Liver (tissue), 9 donors: Measurements from ENCODE around the gene HIPK3. TPM values are rescaled to one million over a fixed set of nuclear protein-coding genes. Genes with fewer than 3 reads are reported as not detected.

Experiments used
- DNase-seq: peaks from one replicate; pipeline ENCODE4 v3.0.0-alpha.2; 2017; ENCODE audit warnings: low spot score
- H3K27ac ChIP-seq, 2 donors: one replicate each; pipeline ENCODE4 v1.7.0; 2013; ENCODE audit warnings: inconsistent platforms in 2 of 2, low read length in 2 of 2, control low read depth in 1 of 2, low read depth in 1 of 2, mild to moderate bottlenecking in 1 of 2
- H3K27me3 ChIP-seq, 4 donors: one replicate each; pipeline versions ENCODE4 v1.6.1 to v1.7.0; 2013; ENCODE audit warnings: low read length in 3 of 4, inconsistent platforms in 1 of 4, mild to moderate bottlenecking in 1 of 4, moderate library complexity in 1 of 4; ENCODE audit not compliant: control insufficient read depth in 4 of 4, insufficient read depth in 4 of 4
- H3K36me3 ChIP-seq, 4 donors: one replicate each; pipeline versions ENCODE4 v1.6.1 to v1.7.0; 2013; ENCODE audit warnings: low read length in 3 of 4, mild to moderate bottlenecking in 3 of 4, low read depth in 1 of 4, moderate library complexity in 1 of 4; ENCODE audit not compliant: control insufficient read depth in 4 of 4, insufficient read depth in 3 of 4
- H3K4me1 ChIP-seq, 4 donors: one replicate each; pipeline versions ENCODE4 v1.6.1 to v1.7.0; 2013; ENCODE audit warnings: low read length in 3 of 4, mild to moderate bottlenecking in 3 of 4, moderate library complexity in 1 of 4; ENCODE audit not compliant: control insufficient read depth in 4 of 4, insufficient read depth in 4 of 4
- H3K4me3 ChIP-seq, 3 donors: one replicate each; pipeline versions ENCODE4 v1.6.1 to v1.7.0; 2013; ENCODE audit warnings: low read length in 3 of 3, control low read depth in 1 of 3, low read depth in 1 of 3, mild to moderate bottlenecking in 1 of 3
- H3K9ac ChIP-seq, 2 donors: one replicate each; pipeline ENCODE4 v1.7.0; 2013; ENCODE audit warnings: low read length in 2 of 2, mild to moderate bottlenecking in 2 of 2, moderate library complexity in 2 of 2, control low read depth in 1 of 2, low read depth in 1 of 2
- H3K9me3 ChIP-seq, 4 donors: one replicate each; pipeline versions ENCODE4 v1.6.1 to v1.7.0; 2013; ENCODE audit warnings: low read length in 3 of 4; ENCODE audit not compliant: control insufficient read depth in 4 of 4
- ATF3 ChIP-seq: IDR thresholded peaks from 2 replicates; pipeline ENCODE4 v1.6.1; 2016; ENCODE audit warnings: antibody characterized with exemption
- CTCF ChIP-seq: fragments of 150-350 bp; IDR thresholded peaks from 2 replicates; pipeline ENCODE4 v1.5.1; 2017; ENCODE audit warnings: improper control_type of control experiment, low read depth, low read length; ENCODE audit not compliant: missing input control
- EGR1 ChIP-seq, 2 donors: IDR thresholded peaks; 2 replicates each; pipeline ENCODE4 v1.6.1; 2016 to 2018; ENCODE audit warnings: antibody characterized with exemption in 2 of 2, low read depth in 2 of 2
- FOXA2 ChIP-seq: IDR thresholded peaks from 2 replicates; pipeline ENCODE4 v1.6.1; 2016; ENCODE audit warnings: antibody characterized with exemption
- GABPA ChIP-seq, 2 donors: IDR thresholded peaks in 1 of 2; conservative IDR thresholded peaks in 1 of 2; 2 replicates each; pipeline ENCODE4 v1.6.1; 2016; ENCODE audit warnings: antibody characterized with exemption in 2 of 2, mild to moderate bottlenecking in 1 of 2, moderate library complexity in 1 of 2
- HNF4A ChIP-seq, 2 donors: conservative IDR thresholded peaks; 2 replicates each; pipeline ENCODE4 v1.6.1; 2016; ENCODE audit warnings: antibody characterized with exemption in 2 of 2, mild to moderate bottlenecking in 2 of 2
- HNF4G ChIP-seq: IDR thresholded peaks from 2 replicates; pipeline ENCODE4 v1.6.1; 2016; ENCODE audit warnings: antibody characterized with exemption
- JUND ChIP-seq, 2 donors: IDR thresholded peaks; 2 replicates each; pipeline ENCODE4 v1.6.1; 2016; ENCODE audit warnings: antibody characterized with exemption in 2 of 2
- MAX ChIP-seq: IDR thresholded peaks from 2 replicates; pipeline ENCODE4 v1.6.1; 2016; ENCODE audit warnings: antibody characterized with exemption
- NR2F2 ChIP-seq: IDR thresholded peaks from 2 replicates; pipeline ENCODE4 v1.6.1; 2016; ENCODE audit warnings: antibody characterized with exemption
- RAD21 ChIP-seq, 2 donors: IDR thresholded peaks; 2 replicates each; pipeline ENCODE4 v1.6.1; 2016; ENCODE audit warnings: antibody characterized with exemption in 2 of 2, mild to moderate bottlenecking in 2 of 2
- REST ChIP-seq: IDR thresholded peaks from 2 replicates; pipeline ENCODE4 v1.6.1; 2016; ENCODE audit warnings: antibody characterized with exemption, mild to moderate bottlenecking
- RXRA ChIP-seq, 2 donors: IDR thresholded peaks; 2 replicates each; pipeline ENCODE4 v1.6.1; 2017 to 2018; ENCODE audit warnings: antibody characterized with exemption in 2 of 2, mild to moderate bottlenecking in 1 of 2
- SP1 ChIP-seq: IDR thresholded peaks from 2 replicates; pipeline ENCODE4 v1.6.1; 2018; ENCODE audit warnings: antibody characterized with exemption, mild to moderate bottlenecking
- TAF1 ChIP-seq: conservative IDR thresholded peaks from 2 replicates; pipeline ENCODE4 v1.6.1; 2016; ENCODE audit warnings: antibody characterized with exemption, mild to moderate bottlenecking
- YY1 ChIP-seq: IDR thresholded peaks from 2 replicates; pipeline ENCODE4 v1.6.1; 2016; ENCODE audit warnings: antibody characterized with exemption, mild to moderate bottlenecking
- ZBTB33 ChIP-seq: IDR thresholded peaks from 2 replicates; pipeline ENCODE4 v1.6.1; 2016; ENCODE audit warnings: antibody characterized with exemption
- WGBS: extraction: QIAGEN DNeasy Blood & Tissue Kit; methylation state at CpG from one replicate; pipeline ENCODE4 v1.1.7; 2013; 5-methylcytosine and 5-hydroxymethylcytosine counted together
- polyA plus RNA-seq, 2 donors: library from polyadenylated mRNA; stranded (reverse) in 1 of 2; unstranded in 1 of 2; fragments of 200-250 nt in 1 of 2; fragments of >200 nt in 1 of 2; fragmentation: Nextera tagmentation in 1 of 2; extraction: Ambion mirVana in 1 of 2; gene quantifications; one replicate each; pipeline versions ENCODE4 v1.2.1 to v1.2.3, GENCODE V29; 2013 to 2015
- total RNA-seq, 2 donors: library from RNA; depleted of rRNA; stranded (reverse); fragments of >200 nt; gene quantifications; one replicate each; pipeline ENCODE4 v1.2.3, GENCODE V29; 2014
- donor health status: healthy.
- donor health status: healthy.
- donor health status: healthy.
- donor health status: healthy.
- donor health status: healthy.

The HIPK3 gene
- total and polyA plus RNA-seq, 4 donors: 12.0 to 67.5 (median 27.6) TPM

- Histone ChIP-seq H3K9me3 (no peaks in the 10 kb centered on the region), H3K4me3 (no peak overlapping the region), H3K9ac (no peak overlapping the region), H3K27me3 (no peaks in the 10 kb centered on the region), H3K27ac (no peak overlapping the region), H3K4me1 (no peaks in the 10 kb centered on the region), H3K36me3 (no peaks in the 10 kb centered on the region)
- 72% methylated on average over 4 of the region's 4 CpGs for WGBS
- TF ChIP-seq RXRA (IDR thresholded peaks at IDR 0.05): no peak
- TF ChIP-seq REST: no peak
- no peak for TF ChIP-seq ZBTB33
- no peak for TF ChIP-seq FOXA2
- no peak for TF ChIP-seq JUND (IDR thresholded peaks at IDR 0.05)
- TF ChIP-seq TAF1: no peak
- no peak for TF ChIP-seq EGR1 (IDR thresholded peaks at IDR 0.05; ENCODE audit: low read depth in 2 of 2)
- no peak for TF ChIP-seq NR2F2
- no peak for TF ChIP-seq RAD21 (IDR thresholded peaks at IDR 0.05)
- TF ChIP-seq HNF4G: no peak
- no peak for TF ChIP-seq CTCF
- no peak for TF ChIP-seq ATF3
- no peak for TF ChIP-seq HNF4A (conservative IDR thresholded peaks at IDR 0.05)
- no peak for TF ChIP-seq MAX
- no peak for TF ChIP-seq SP1
- no peak for TF ChIP-seq YY1
- DNase-seq: no peak
Observed at GRCh38 chr11:33207408-33207985, 49.7 kb upstream of the HIPK3 start.

- H3K27ac ChIP-seq: no peak overlapping the region
- H3K36me3 ChIP-seq: no peaks in the 10 kb centered on the region
- H3K4me3 ChIP-seq: no peak overlapping the region
- WGBS: 97% methylated on average over 1 of the region's 1 CpG
- H3K4me1 ChIP-seq: no peaks in the 10 kb centered on the region
- DNase-seq: no peak
- TF ChIP-seq GABPA (IDR thresholded peaks at IDR 0.05 in 1 of 2, conservative IDR thresholded peaks at IDR 0.05 in 1 of 2): no peak
- no peaks in the 10 kb centered on the region for H3K27me3 ChIP-seq
- no peak overlapping the region for H3K9ac ChIP-seq
- no peaks in the 10 kb centered on the region for H3K9me3 ChIP-seq
Observed at GRCh38 chr11:33208150-33208549, 49.0 kb upstream of the HIPK3 start.
